K562 (cell line): ENCODE results near the gene PLRG1. TPM values are rescaled to one million over a fixed set of nuclear protein-coding genes. Genes with fewer than 3 reads are reported as not detected.

Experiments used
- ATAC-seq: fragments of 200-7000 bp; cut with Tn5 transposase; 3 replicates; pipeline ENCODE4 v1.9.1; 2020; ENCODE audit warnings: moderate library complexity
- BruUV-seq: library from RNA; stranded (reverse); fragments of 400-500 nt; replicated peaks from 2 replicates; lab custom pipeline; 2021; lab: Mats Ljungman, UMichigan
- CTCF ChIA-PET: fragments of 300-600 bp; formaldehyde crosslinking; extraction: SDS; loops from one replicate; lab custom pipeline; 2021; ENCODE audit warnings: low intra/inter-chr PET ratio; lab: Yijun Ruan, JAX
- POLR2A ChIA-PET: fragments of 300-600, 350-650 bp; sonication (Branson Sonifier 250); formaldehyde crosslinking; extraction: SDS; loops from one replicate; lab custom pipeline; 2021; ENCODE audit warnings: antibody characterized with exemption, inconsistent platforms; lab: Yijun Ruan, JAX
- DNase-seq, 4 experiments: peaks; one replicate each; pipeline versions ENCODE4 v3.0.0 to v3.0.0-alpha.2; 2011 to 2018; ENCODE audit warnings: low spot score in 3 of 4, mixed read lengths in 3 of 4; ENCODE audit errors: extremely low read depth in 1 of 4
- FAIRE-seq: peaks from 2 replicates; lab custom pipeline; 2011; peaks lifted over from hg19 to GRCh38; lab: Jason Lieb, UNC
- H2AFZ ChIP-seq: 2 replicates; pipeline ENCODE4 v1.6.0; 2011; ENCODE audit warnings: low read depth, low read length, control low read depth, inconsistent platforms
- H3K27ac ChIP-seq: fragments of 200-600 bp; 3 replicates; pipeline ENCODE4 v1.8.0; 2011; ENCODE audit warnings: low read depth, mild to moderate bottlenecking, control low read depth, inconsistent platforms, low read length, moderate library complexity, mixed read lengths; ENCODE audit errors: extremely low read depth
- H3K27me3 ChIP-seq, 2 experiments: fragments of 300-600 bp in 1 of 2; 2 replicates in 1 of 2; 3 replicates in 1 of 2; pipeline versions ENCODE4 v1.6.0 to v1.8.0; 2011; ENCODE audit warnings: inconsistent platforms in 2 of 2, low read length in 2 of 2, mild to moderate bottlenecking in 1 of 2, mixed read lengths in 1 of 2, moderate library complexity in 1 of 2; ENCODE audit not compliant: control insufficient read depth in 2 of 2, insufficient read depth in 2 of 2
- H3K36me3 ChIP-seq: fragments of 300-600 bp; 3 replicates; pipeline ENCODE4 v1.8.0; 2011; ENCODE audit warnings: mild to moderate bottlenecking, low read length, inconsistent platforms; ENCODE audit not compliant: control insufficient read depth, insufficient read depth
- H3K4me1 ChIP-seq, 2 experiments: fragments of 200-600 bp in 1 of 2; replicated peaks in 1 of 2; 2 replicates in 1 of 2; 3 replicates in 1 of 2; pipeline versions ENCODE4 v1.5.1 to v1.8.0; 2011; ENCODE audit warnings: inconsistent platforms in 2 of 2, low read length in 2 of 2, mild to moderate bottlenecking in 1 of 2, mixed read lengths in 1 of 2, moderate library complexity in 1 of 2; ENCODE audit not compliant: control insufficient read depth in 2 of 2, insufficient read depth in 2 of 2
- H3K4me2 ChIP-seq: 2 replicates; pipeline ENCODE4 v1.6.1; 2011; ENCODE audit warnings: low read length, control low read depth, inconsistent platforms, mixed read lengths; ENCODE audit not compliant: insufficient read depth
- H3K4me3 ChIP-seq: fragments of 200-600 bp; sonication (generic), shearing (Covaris generic); 2 replicates; pipeline ENCODE4 v1.5.1; 2016; ENCODE audit warnings: control low read depth, inconsistent platforms
- H3K79me2 ChIP-seq: fragments of 200-600 bp; 3 replicates; pipeline ENCODE4 v1.8.0; 2011; ENCODE audit warnings: low read length, inconsistent platforms; ENCODE audit not compliant: control insufficient read depth, insufficient read depth
- H3K9ac ChIP-seq, 2 experiments: 2 replicates each; pipeline versions ENCODE4 v1.6.0 to v1.6.1; 2011; ENCODE audit warnings: low read depth in 2 of 2, low read length in 2 of 2, control low read depth in 1 of 2, inconsistent platforms in 1 of 2, mild to moderate bottlenecking in 1 of 2, mixed read lengths in 1 of 2; ENCODE audit not compliant: insufficient read depth in 1 of 2
- H3K9me1 ChIP-seq: one replicate; pipeline ENCODE4 v1.6.0; 2011; ENCODE audit warnings: inconsistent platforms, mild to moderate bottlenecking, low read length, moderate library complexity; ENCODE audit not compliant: control insufficient read depth, insufficient read depth
- H3K9me3 ChIP-seq: replicated peaks from 2 replicates; pipeline ENCODE4 v1.5.1; 2011; ENCODE audit warnings: low read depth, low read length, inconsistent platforms; ENCODE audit not compliant: control insufficient read depth, insufficient read depth
- H4K20me1 ChIP-seq: replicated peaks from 2 replicates; pipeline ENCODE4 v1.6.1; 2011; ENCODE audit warnings: low read length, inconsistent platforms, mixed read lengths; ENCODE audit not compliant: control insufficient read depth, insufficient read depth
- BCOR ChIP-seq: fragments of 450-650 bp; IDR thresholded peaks from 2 replicates; pipeline ENCODE4 v1.6.1; 2016
- BRD4 ChIP-seq: fragments of 200-600 bp; sonication (generic); IDR thresholded peaks from 2 replicates; pipeline ENCODE4 v1.6.1; 2017; ENCODE audit warnings: inconsistent platforms
- DEAF1 ChIP-seq: fragments of 450-650 bp; formaldehyde crosslinking; IDR thresholded peaks from 2 replicates; pipeline ENCODE4 v1.4.0; 2020; ENCODE audit warnings: mild to moderate bottlenecking, moderate library complexity
- FUS ChIP-seq: fragments of 200-400 bp; formaldehyde crosslinking; optimal IDR thresholded peaks from 2 replicates; pipeline ENCODE3; 2017; ENCODE audit warnings: low read depth, low read length
- KDM4B ChIP-seq, 2 experiments: fragments of 450-650 bp in 1 of 2; sonication (generic) in 1 of 2; IDR thresholded peaks; 2 replicates each; pipeline ENCODE4 v1.6.1; 2016 to 2017; ENCODE audit warnings: borderline replicate concordance in 2 of 2, antibody characterized with exemption in 1 of 2, low read depth in 1 of 2, mild to moderate bottlenecking in 1 of 2
- RBM25 ChIP-seq: fragments of 200-400 bp; formaldehyde crosslinking; IDR thresholded peaks from 2 replicates; pipeline ENCODE4 v1.6.1; 2018; ENCODE audit warnings: low read length, low read depth, moderate library complexity; ENCODE audit not compliant: severe bottlenecking
- TGIF2 ChIP-seq: sonication (generic); formaldehyde crosslinking; IDR thresholded peaks from 2 replicates; pipeline ENCODE4 v1.8.1; 2022; ENCODE audit warnings: mild to moderate bottlenecking, missing genetic modification reagents, moderate library complexity
- TSC22D4 ChIP-seq: fragments of 450-650 bp; IDR thresholded peaks from 2 replicates; pipeline ENCODE4 v1.6.1; 2016; ENCODE audit warnings: missing genetic modification characterization, missing biosample characterization, control low read depth
- ZFX ChIP-seq: sonication (generic); formaldehyde crosslinking; IDR thresholded peaks from 2 replicates; pipeline ENCODE4 v1.8.0; 2022; ENCODE audit warnings: mild to moderate bottlenecking, missing genetic modification reagents, moderate library complexity
- ZNF347 ChIP-seq: fragments of 450-650 bp; formaldehyde crosslinking; IDR thresholded peaks from 2 replicates; pipeline ENCODE4 v1.4.0; 2020; ENCODE audit warnings: low read depth, mild to moderate bottlenecking, moderate library complexity
- WGBS: fragments of 100-300 bp; shearing (Covaris generic); methylation state at CpG from one replicate; pipeline ENCODE4 v1.1.6; 2016; ENCODE audit warnings: low coverage, mixed read lengths; ENCODE audit not compliant: insufficient coverage; ENCODE audit errors: missing lambda C conversion rate; 5-methylcytosine and 5-hydroxymethylcytosine counted together
- in situ Hi-C: fragments of 300-500 bp; cut with MboI; formaldehyde crosslinking; loops from 4 replicates; pipeline ENCODE4 v1.15.0; 2018; ENCODE audit warnings: inconsistent platforms, mixed read lengths
- intact Hi-C: fragments of 100-400 bp; cut with micrococcal nuclease; formaldehyde crosslinking; loops from 2 replicates; pipeline ENCODE4 v1.14.2; 2022
- polyA plus RNA-seq, 8 experiments: library from polyadenylated mRNA; depleted of rRNA in 4 of 8; stranded (reverse) in 5 of 8; unstranded in 3 of 8; fragments of >200 nt; fragmentation: Nextera tagmentation in 2 of 8; fragmentation: Illumina TruSeq in 1 of 8; extraction: Ambion mirVana in 2 of 8; extraction: Trizol in 1 of 8; gene quantifications; 2 replicates each; pipeline versions ENCODE4 v1.2.1 to v1.2.3, GENCODE V29; 2011 to 2014; ENCODE audit warnings: inconsistent platforms in 1 of 8, missing spikeins in 1 of 8
- total RNA-seq, 7 experiments: library from RNA; depleted of rRNA in 6 of 7; stranded (reverse); fragments of >200 nt in 6 of 7; fragmentation: Illumina TruSeq in 2 of 7; extraction: Trizol in 2 of 7; gene quantifications; 2 replicates each; pipeline versions ENCODE4 v1.2.1 to v1.2.3, GENCODE V29; 2011 to 2021; ENCODE audit warnings: low replicate concordance in 1 of 7

The PLRG1 gene
- total and polyA plus RNA-seq, 9 of the 15 experiments (the other 6 are each of a cell fraction or from before 2014, with no cell fraction given) = 48.0 to 248 (median 120) TPM

GRCh38 chr4:154495867-154496266 lies 54.3 kb downstream of the PLRG1 start:
- in situ Hi-C loops (no loop called here), intact Hi-C loops (no loop called here)
- H3K27me3 ChIP-seq = no peaks in the 10 kb centered on the region
- H3K9me1 ChIP-seq = no peaks in the 10 kb centered on the region
- H3K4me1 ChIP-seq = peaks cover 3 to 14% of the 10 kb centered on the region in 2 experiments; a peak in 3 of 5 replicates
- no peak for FAIRE-seq
- no peak overlapping the region for H2AFZ ChIP-seq
- no peaks in the 10 kb centered on the region; the same call in 1 of the 2 replicates for H3K9me3 ChIP-seq
- WGBS = 40% methylated on average over 2 of the region's 2 CpGs
- no peak overlapping the region for H3K4me2 ChIP-seq
- no peaks in the 10 kb centered on the region for H3K36me3 ChIP-seq
- no peak overlapping the region for H3K9ac ChIP-seq
- TF ChIP-seq RBM25 (peak; percentile 68), DEAF1 (CRISPR knock-in tag) (no peak), BCOR (peak; percentile 66), TGIF2 (CRISPR knock-in tag) (no peak)
- H3K27ac ChIP-seq = no peak overlapping the region
- POLR2A ChIA-PET = no interaction called here
- no peak overlapping the region for H3K4me3 ChIP-seq
- CTCF ChIA-PET = no interaction called here
- DNase-seq = no peak
- no peaks in the 10 kb centered on the region for H3K79me2 ChIP-seq
- no peak for ATAC-seq
- H4K20me1 ChIP-seq = no peaks in the 10 kb centered on the region
- BruUV-seq = no TSS peak

GRCh38 chr4:154492288-154492687 lies 57.9 kb downstream of the PLRG1 start:
- H3K36me3 ChIP-seq = no peaks in the 10 kb centered on the region
- H3K9me1 ChIP-seq = no peaks in the 10 kb centered on the region
- H2AFZ ChIP-seq = peak overlapping the region; percentile 86
- TF ChIP-seq ZNF347 (no peak), TSC22D4 (tag) (no peak), FUS (no peak), KDM4B (IDR thresholded peaks at IDR 0.05; ENCODE audit: borderline replicate concordance in 2 of 2, low read depth in 1 of 2) (0 out of 4 replicates have a peak, but pooled peaks of 1 of the 2 experiments have one; percentile 18), BRD4 (no peak), ZFX (CRISPR knock-in tag) (no peak)
- TF ChIP-seq, all 486 proteins: peak for 1
- intact Hi-C loops = no loop called here
- FAIRE-seq = no peak
- Histone ChIP-seq H3K4me1 (peaks cover 3 to 22% of the 10 kb centered on the region in 2 experiments; a peak in 3 of 5 replicates), H3K79me2 (no peaks in the 10 kb centered on the region; the same call in 2 of the 3 replicates), H3K9ac (peak overlapping the region in 1 of 2 experiments; percentile 89; a peak in 2 of 4 replicates), H3K4me2 (peak overlapping the region; percentile 72), H3K27ac (no peak overlapping the region), H4K20me1 (no peaks in the 10 kb centered on the region), H3K9me3 (no peaks in the 10 kb centered on the region; the same call in 1 of the 2 replicates), H3K4me3 (peak overlapping the region; percentile 30), H3K27me3 (no peaks in the 10 kb centered on the region)
- DNase-seq = no peak
- ChIA-PET CTCF (no interaction called here), POLR2A (no interaction called here)
- BruUV-seq = no TSS peak
- 44% methylated on average over 15 of the region's 16 CpGs for WGBS
- ATAC-seq = no peak
- in situ Hi-C loops = no loop called here
